Fibroblast of mammary gland (primary cell): Measurements from ENCODE around the gene PAEP.
"Not testable (repeated sequence)": the region's sequence is repeated elsewhere in the genome, so short reads cannot be mapped to it uniquely, and the experiment has no call there.

Experiments used
- DNase-seq: peaks from one replicate; pipeline ENCODE4 v3.0.0-alpha.2; 2010; ENCODE audit warnings: low read depth
- H3K4me3 ChIP-seq: 2 replicates; pipeline ENCODE4 v1.5.1; 2011; ENCODE audit warnings: low read depth, mild to moderate bottlenecking, low read length, moderate library complexity; ENCODE audit not compliant: control insufficient read depth
- TF ChIP-seq, protein P1 (sequence below): conservative IDR thresholded peaks from 2 replicates; pipeline ENCODE4 v1.5.1; 2011; ENCODE audit warnings: low read depth, low read length, inconsistent platforms; ENCODE audit not compliant: control insufficient read depth, insufficient read depth

PAEP gene

DNA sequence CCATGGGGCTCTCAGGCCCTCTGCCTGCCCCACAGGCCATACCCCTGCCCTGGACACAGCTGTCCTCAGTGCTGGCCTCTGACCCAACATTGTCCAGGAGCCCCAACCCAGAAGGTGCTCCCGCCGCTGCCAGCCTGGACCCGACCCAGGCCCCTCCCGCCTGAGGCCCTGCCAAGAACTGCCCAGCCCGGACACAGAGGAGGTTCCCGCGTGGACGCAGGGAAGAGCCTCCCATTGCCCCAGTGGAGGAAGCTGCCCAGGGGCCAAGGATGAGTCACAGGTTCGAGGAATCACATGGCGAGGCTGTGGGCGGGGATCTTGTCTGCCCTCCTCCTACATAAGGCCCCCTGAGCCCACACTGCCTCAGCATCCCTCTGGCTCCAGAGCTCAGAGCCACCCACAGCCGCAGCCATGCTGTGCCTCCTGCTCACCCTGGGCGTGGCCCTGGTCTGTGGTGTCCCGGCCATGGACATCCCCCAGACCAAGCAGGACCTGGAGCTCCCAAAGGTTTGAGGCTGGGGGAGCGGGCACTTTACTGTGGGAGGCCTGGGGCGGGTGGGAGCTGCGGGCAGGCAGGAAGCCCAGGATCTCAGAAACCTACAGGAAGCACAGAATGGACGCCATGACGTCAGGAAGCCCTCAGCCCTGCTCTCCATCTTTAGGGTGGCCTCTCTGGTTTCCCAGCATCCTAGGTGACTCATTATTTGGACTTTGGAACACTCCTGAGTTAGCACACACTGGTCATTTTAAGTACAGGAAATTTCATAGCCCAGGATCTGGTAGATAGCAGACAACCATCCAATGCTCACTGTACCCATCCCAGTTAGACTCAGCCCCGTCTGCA lies at the start of gene PAEP:
TSS of gene PAEP (plus strand) at position 366 of the 844 bp plus-strand sequence.
- peak; percentile 15 for DNase-seq
- H3K4me3 ChIP-seq, result no peak within 1 kb of the TSS
- TF ChIP-seq, protein P1, sequence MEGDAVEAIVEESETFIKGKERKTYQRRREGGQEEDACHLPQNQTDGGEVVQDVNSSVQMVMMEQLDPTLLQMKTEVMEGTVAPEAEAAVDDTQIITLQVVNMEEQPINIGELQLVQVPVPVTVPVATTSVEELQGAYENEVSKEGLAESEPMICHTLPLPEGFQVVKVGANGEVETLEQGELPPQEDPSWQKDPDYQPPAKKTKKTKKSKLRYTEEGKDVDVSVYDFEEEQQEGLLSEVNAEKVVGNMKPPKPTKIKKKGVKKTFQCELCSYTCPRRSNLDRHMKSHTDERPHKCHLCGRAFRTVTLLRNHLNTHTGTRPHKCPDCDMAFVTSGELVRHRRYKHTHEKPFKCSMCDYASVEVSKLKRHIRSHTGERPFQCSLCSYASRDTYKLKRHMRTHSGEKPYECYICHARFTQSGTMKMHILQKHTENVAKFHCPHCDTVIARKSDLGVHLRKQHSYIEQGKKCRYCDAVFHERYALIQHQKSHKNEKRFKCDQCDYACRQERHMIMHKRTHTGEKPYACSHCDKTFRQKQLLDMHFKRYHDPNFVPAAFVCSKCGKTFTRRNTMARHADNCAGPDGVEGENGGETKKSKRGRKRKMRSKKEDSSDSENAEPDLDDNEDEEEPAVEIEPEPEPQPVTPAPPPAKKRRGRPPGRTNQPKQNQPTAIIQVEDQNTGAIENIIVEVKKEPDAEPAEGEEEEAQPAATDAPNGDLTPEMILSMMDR, result no peak

DNA sequence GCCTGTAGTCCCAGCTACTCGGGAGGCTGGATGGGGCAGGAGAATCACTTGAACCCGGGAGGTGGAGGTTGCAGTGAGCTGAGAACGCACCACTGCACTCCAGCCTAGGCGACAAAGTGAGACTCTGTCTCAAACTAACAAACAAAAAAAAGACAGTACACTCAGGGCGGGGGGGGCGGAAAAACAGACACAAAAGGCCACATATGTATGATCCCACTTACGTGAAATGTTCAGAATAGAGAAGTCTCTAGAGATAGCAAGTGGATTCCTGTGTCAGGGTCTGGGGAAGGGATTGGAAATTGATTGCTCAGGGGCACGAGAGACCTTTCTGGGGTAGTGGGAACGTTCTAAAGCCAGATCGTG lies 49.3 kb upstream of the PAEP start:
- no peak overlapping the region for H3K4me3 ChIP-seq
- TF ChIP-seq, protein P1, result no peak
- no peak for DNase-seq

DNA sequence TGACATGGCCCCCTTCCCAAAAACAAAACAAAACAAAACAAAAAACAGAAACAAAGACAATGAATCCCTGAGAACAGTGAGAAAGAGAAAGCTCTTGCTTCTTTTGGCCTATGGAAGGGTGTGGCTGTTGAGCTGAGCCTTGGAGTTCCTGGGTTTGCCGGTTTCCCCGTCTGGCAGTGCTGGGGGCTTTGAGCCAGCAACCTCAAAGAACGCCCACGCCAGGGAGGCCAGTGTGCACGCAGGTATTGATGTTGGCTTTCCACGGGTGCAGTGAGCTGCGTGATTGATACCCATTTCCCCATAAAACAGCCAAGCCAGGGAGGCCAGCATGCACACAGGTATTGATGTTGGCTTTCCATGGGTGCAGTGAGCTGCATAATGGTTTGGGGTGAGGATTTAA lies 48.7 kb upstream of the PAEP start:
- no peak for DNase-seq

DNA sequence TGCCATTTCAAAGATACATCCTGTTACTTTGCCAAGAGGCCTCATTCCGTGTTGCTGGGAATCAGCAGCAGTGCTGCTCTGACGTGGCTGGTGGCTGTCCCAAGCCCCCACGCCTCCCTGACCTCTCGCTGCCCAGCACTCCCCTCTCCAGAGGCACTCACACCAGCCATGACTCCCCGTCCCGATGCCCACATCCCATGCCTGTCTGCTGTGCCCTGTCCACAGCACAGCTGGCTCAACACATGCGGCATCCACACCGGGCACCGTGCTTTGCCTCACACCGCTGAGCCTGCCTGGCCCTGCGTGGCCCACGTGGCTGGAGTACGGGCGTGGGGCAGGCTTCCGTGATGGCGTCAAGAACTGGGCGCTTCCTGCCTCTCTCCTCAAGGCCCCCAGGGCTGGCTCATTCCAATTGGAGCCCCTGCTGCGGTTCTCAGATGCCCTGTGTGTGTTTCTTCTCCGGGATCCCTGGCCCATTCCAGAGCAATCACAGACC lies 48.2 kb upstream of the PAEP start:
- no peak overlapping the region for H3K4me3 ChIP-seq
- no peak for DNase-seq
- TF ChIP-seq, protein P1, result no peak

More for the DNA sequence above, 48.7 kb upstream of the PAEP start:
- no peak overlapping the region for H3K4me3 ChIP-seq
- TF ChIP-seq, protein P1, result no peak

DNA sequence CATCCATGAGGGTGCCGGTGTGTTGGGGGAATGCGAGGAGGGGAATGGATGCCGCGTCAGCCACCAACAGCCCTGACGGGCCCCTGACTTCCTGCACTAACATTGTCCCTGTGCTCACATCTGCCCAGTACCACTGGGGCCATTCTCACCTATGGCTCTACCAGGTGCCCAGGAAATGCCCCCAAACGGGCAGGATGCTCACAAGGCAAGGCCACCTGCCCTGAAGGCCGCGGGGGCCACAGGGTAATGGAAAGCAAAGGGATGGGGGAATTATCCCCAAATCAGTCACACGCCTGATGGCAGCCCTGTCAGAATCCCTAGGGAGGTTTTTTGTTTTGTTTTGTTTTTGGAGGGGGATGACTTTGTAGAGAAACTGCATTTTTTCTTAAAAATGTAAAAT lies 47.6 kb upstream of the PAEP start:
- not testable (repeated sequence) for DNase-seq, H3K4me3 ChIP-seq

DNA sequence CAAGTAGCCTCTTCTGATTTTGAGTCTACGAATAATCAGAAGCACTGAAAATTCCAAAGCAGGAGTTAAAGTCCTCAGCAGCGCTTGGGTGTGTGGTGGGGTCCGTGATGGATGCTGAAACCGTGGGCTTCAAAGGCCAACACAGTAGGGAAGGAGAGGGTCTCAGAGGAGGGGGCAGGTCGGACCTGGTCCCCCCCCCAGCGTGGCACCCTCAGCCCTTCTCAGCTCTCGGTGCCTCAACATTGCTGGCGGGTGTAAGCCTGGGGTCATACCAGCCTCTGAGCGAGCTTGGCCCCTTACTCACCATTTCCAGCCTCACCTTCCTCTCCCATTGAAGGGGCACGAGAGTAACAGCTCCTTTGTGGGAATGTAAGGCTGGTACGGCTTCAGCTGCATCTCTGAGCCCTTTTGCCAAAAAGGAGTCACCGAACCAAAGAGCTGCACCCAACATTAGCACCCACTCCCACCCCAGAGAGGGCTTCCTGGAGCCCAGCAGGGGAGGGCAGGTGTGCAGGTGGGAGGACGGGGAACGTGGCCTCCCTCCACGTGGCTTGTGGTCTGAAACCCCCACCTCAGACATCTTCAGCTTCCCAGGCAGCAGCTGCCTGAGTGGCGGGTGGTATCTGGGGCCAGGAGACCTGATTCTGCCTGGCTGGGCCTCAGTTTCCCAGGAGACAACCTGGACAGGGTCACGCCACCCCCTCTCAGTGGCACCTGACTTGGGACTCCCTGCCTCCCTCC lies 47.0 kb upstream of the PAEP start:
- DNase-seq, result no peak
- TF ChIP-seq, protein P1, result no peak
- H3K4me3 ChIP-seq, result no peak overlapping the region
